HEK293T (cell line): ENCODE data around the gene KCTD20.

Experiments
- ARNT ChIP-seq: fragments of 450-650 bp; IDR thresholded peaks from 2 replicates; pipeline ENCODE4 v1.6.1; 2017; ENCODE audit warnings: mild to moderate bottlenecking
- BHLHE40 ChIP-seq: fragments of 450-650 bp; IDR thresholded peaks from 2 replicates; pipeline ENCODE4 v1.6.1; 2016; ENCODE audit warnings: mild to moderate bottlenecking, moderate library complexity, borderline replicate concordance
- ELF4 ChIP-seq: fragments of 450-650 bp; IDR thresholded peaks from 2 replicates; pipeline ENCODE4 v1.6.1; 2017; ENCODE audit warnings: antibody characterized with exemption
- FOXK2 ChIP-seq: fragments of 450-650 bp; IDR thresholded peaks from 2 replicates; pipeline ENCODE4 v1.6.1; 2016; ENCODE audit warnings: mild to moderate bottlenecking
- FOXM1 ChIP-seq: fragments of 450-650 bp; IDR thresholded peaks from 2 replicates; pipeline ENCODE4 v1.6.1; 2017; ENCODE audit warnings: mild to moderate bottlenecking, borderline replicate concordance
- HDGF ChIP-seq: fragments of 450-650 bp; IDR thresholded peaks from 2 replicates; pipeline ENCODE4 v1.6.1; 2017; ENCODE audit warnings: antibody characterized with exemption, borderline replicate concordance
- LEF1 ChIP-seq: fragments of 450-650 bp; IDR thresholded peaks from 2 replicates; pipeline ENCODE4 v1.6.1; 2017; ENCODE audit warnings: mild to moderate bottlenecking, borderline replicate concordance

- TF ChIP-seq ARNT (no peak), HDGF (no peak), BHLHE40 (no peak), ELF4 (no peak), FOXM1 (no peak), LEF1 (no peak), FOXK2 (no peak)
Measured at GRCh38 chr6:36431197-36431596, 11.6 kb upstream of the KCTD20 start.
